ENCODE measurements around the gene MMP13.
"Not testable (repeated sequence)": the region's sequence is repeated elsewhere in the genome, so short reads cannot be mapped to it uniquely, and the experiment has no call there.

The MMP13 gene

GRCh38 chr11:102905848-102906247 is 49.7 kb downstream of the MMP13 start:
- in situ Hi-C loops (cut with MboI; ENCODE audit: low sequenced_read_pairs) = not testable (repeated sequence)

GRCh38 chr11:102903895-102904294 is 51.6 kb downstream of the MMP13 start:
- in situ Hi-C loops (cut with MboI; ENCODE audit: low sequenced_read_pairs) = not testable (repeated sequence)

GRCh38 chr11:102900346-102900745 is 55.2 kb downstream of the MMP13 start:
- in situ Hi-C loops (cut with MboI; ENCODE audit: low sequenced_read_pairs) = no loop called here

All from HL-60/S4 treated with phorbol 12-myristate 13-acetate at 8.2 ng/mL for 4 days and 3 days (cell line).